ENCODE measurements around the gene ETFA.
A peak's percentile ranks its signal among the peaks of the same experiment; 100 is the strongest.

The ETFA gene

DNA sequence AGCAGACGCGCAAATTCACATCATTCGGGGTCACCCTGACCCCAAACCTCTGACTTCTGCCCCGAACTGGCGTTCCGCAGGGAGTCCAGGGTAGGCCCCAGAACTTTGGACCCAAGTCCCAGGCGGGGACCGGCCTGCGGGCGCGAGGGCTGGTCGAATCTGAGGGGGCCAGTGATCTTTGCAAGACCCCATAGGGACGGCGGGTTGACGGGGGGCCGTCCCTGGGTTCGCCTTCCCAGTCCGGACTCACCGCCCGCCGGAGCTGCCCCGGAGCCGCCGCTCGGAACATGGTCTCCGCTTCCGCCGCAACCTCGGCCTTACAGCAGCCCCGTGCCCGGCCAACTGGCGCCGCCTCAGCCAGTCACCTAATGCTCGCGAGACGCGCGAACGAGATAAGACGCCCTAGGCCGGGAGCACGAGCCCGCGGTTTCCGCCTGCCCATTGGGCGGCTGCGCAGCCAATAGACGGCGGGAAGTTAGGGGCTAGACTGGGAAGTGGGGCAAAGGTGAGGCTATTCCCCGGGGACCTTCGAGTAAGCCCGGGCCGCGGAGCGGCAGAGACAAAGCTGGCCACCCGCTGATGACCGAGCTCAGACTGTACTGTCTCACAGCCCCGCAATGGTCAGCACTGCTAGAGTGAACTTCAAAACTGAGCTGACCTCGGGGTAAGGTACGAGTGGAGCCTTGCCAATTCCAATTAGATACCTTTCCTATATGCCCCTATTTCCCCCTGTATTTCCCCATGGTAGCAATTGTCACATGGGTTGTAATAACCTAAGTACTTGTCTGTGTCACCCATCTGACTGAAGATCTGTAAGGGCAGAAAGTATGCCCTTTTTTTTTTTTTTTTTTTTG is at the start of gene ETFA:
TSS of gene ETFA (minus strand) at position 370 of the 854 bp plus-strand sequence. CDS start at position 289, 81 bp downstream.
- peak; percentile 97 for DNase-seq

GRCh38 chr15:76360416-76360815 is 49.1 kb upstream of the ETFA start:
- no peak for DNase-seq

DNA sequence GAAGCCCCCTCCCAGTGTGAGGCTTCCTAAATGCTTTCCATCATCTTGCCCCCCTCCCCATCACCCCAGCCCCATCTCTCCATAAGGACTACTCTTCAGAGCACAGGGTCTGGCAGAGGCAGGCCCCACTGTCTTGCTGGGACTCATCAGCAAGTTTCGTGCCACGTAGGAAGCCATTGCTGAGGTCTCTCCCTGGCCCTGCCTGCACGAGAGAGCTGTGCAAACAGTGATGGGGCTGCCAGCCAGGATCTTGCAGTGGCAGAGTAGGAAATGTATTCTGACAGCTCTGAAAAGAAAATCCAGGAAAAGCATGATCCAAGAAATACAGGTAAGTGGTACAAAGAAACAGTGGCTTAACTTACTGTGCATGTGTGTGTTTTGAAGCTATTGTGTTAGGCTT is 47.9 kb upstream of the ETFA start:
- no peak for DNase-seq

GRCh38 chr15:76358453-76358852 is 47.2 kb upstream of the ETFA start:
- no peak for DNase-seq

- DNase-seq: no peak
These were observed 43.7 kb upstream of the ETFA start for GRCh38 chr15:76354823-76355440.

DNA sequence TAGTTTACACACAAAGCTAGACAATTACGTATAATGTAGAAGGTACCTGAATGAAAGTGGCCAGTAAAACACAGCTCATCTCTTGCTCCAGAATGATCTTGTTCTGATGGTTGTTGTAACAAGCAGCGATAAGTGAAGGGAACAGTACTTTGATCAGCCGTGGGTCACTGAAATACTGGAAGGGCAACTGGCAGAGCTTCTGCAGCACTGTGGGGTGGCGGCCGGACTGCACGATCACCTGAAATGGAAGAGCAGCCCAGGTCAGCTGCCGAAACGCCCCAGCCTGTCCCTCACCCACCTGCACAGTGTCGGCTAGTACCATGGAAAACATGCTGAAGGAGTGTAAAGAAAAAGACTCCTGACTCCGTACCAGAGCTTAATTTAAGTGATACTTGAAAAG is 42.6 kb upstream of the ETFA start:
- no peak for DNase-seq

- DNase-seq: no peak
These were observed 41.8 kb upstream of the ETFA start for GRCh38 chr15:76353023-76353577.

- no peak for DNase-seq
These were observed 38.2 kb upstream of the ETFA start for GRCh38 chr15:76349301-76350070.

- no peak for DNase-seq
These were observed 36.3 kb upstream of the ETFA start for GRCh38 chr15:76347482-76348055.

GRCh38 chr15:76346669-76347481 is 35.6 kb upstream of the ETFA start:
- peak; percentile 28 for DNase-seq

GRCh38 chr15:76345880-76346668 is 34.8 kb upstream of the ETFA start:
- peak; percentile 34 for DNase-seq

DNA sequence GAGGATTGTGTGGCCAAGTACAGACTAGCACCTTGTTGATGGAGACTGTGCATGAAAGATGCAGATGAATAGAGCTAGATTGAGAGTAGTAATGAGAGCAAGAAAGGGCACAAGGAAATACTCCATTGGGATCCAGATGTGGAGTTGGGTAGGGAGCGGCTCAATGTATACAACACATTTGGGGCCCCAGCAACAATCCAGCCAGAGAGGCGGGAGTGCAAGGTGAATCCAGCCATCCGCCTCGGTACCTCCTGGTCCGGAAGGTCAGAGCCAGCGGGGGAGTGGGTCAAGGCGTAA is 34.3 kb upstream of the ETFA start:
- no peak for DNase-seq

DNA sequence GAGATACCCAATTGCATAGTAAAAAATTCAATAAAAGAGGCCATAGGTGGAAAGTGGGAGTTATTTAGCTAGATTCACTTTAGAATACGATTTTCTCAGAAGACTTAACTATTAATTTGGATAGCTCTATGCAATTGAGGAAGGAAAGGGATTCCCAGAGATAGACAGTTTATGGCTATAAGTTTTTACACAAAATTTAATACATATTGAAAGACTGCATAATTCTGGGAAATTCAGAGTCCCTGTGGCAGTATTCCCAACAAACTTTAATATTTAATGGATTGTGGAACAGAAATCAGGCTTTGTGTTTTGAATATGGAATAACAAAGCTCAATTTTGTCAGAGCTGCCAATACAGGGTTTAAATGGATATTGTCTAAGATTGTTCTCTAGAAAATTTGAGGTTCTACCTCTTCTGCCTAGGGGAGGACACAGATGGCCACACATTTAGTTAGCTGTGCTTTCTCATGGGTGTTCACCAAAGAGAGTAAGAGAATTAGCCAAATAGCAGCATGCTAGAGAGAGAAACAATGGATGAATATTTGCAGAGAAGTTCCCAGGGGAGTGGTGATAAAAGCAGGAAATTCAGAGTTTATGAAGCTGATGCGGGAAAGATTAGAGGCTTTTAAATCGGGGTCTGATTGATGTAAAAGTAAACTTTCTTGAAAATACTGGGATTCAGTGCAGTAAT is 33.8 kb upstream of the ETFA start:
- DNase-seq: no peak

DNA sequence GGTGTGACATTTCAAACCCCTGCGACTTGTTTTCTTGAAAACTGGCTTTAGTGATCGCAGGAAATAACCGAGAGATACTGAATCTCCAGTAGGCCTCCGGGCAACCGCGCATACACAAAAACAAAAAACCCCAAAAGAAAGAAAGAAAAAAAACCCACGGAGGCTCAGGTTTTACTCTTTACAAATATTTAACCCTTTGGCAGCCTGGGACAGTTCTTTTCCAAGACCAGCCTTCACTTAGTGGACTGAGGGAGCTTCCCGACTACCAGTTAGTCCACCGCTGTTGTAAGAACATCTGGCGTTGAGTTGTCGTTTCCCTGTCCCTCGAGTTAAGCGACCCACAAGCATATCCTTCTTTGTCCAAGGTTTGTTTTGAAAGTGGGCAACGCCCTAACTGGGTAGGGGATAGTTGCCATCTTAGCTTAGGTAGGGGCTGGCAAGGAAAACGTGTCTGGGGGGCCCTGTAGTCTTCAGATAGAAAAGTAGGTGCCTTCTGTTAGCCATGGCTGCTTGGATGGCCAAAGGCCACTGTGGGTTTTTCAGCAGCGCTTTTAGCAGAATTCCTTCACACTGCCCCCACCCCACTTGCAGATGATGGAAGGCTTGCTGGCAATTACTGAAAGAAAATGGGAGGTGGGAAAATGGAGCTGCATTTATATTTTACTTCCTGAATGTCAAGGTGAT is 32.2 kb upstream of the ETFA start:
- no peak for DNase-seq

DNA sequence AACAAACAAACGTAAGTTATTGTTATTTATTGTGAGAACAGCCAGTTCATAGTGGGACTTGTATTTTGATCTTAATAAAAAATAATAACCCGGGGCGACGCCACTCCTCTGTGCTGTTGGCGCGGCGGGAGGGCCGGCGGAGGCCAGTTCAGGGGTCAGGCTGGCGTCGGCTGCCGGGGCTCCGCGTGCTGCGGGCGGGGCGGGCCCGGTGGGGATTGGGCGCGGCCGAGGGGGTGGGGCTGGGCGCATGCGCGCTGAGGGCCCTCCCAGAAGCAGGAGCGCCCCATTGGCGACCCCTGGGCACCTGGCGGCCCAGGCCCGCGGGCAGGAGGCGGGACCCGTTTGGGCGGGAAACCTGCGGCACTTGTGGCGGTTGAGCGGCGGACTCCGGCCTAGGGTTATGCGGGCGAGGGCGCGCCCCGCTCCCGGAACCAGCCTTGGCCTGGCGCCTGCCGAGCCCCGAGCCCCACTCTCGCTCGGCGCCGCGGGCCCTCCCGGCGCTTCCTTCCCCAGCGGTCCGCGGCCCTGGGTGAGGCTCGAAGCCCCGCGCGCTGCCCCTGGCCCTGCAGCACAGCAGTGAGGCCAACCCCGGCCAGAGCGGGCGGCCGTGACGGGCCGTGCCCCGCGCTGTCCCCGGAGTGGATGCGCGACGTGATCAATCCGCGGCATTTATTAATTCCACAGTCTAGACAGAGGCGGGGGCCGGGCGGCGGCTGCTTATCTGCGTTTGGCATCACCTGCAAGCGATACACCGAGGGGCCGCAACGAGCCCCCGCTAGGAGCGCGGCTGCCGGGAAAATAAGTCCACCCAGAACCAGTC is 31.3 kb upstream of the ETFA start:
- DNase-seq: no peak

DNA sequence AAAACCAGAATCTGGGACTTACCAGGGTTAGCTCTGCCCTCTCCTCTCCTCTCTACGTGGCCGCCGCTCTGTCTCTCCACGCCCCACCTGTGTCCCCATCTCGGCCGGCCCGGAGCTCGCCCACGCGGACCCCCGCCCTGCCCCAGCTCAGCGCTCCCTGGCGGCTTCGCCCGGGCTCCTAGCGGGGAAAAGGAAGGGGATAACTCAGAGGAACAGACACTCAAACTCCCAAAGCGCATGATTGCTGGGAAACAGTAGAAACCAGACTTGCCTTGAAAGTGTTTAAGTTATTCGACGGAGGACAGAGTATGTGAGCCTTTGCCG is 30.8 kb upstream of the ETFA start:
- DNase-seq: no peak

DNA sequence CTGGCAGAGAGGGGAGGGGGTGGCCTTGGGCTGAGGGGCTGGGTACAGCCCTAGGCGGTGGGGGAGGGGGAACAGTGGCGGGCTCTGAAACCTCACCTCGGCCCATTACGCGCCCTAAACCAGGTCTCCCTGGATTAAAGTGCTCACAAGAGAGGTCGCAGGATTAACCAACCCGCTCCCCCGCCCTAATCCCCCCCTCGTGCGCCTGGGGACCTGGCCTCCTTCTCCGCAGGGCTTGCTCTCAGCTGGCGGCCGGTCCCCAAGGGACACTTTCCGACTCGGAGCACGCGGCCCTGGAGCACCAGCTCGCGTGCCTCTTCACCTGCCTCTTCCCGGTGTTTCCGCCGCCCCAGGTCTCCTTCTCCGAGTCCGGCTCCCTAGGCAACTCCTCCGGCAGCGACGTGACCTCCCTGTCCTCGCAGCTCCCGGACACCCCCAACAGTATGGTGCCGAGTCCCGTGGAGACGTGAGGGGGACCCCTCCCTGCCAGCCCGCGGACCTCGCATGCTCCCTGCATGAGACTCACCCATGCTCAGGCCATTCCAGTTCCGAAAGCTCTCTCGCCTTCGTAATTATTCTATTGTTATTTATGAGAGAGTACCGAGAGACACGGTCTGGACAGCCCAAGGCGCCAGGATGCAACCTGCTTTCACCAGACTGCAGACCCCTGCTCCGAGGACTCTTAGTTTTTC is 30.2 kb upstream of the ETFA start:
- DNase-seq: peak; percentile 31

- DNase-seq: peak; percentile 28
These were observed 29.6 kb upstream of the ETFA start for GRCh38 chr15:76340803-76341365.
